Measurements from ENCODE around the gene TCF7L1. TPM values are rescaled to one million over a fixed set of nuclear protein-coding genes. Genes with fewer than 3 reads are reported as not detected.

Gene TCF7L1
- total and polyA plus RNA-seq, 2 donors (not counting 3 experiments of a cell fraction or from before 2014, with no cell fraction given), result 9.6 to 17.4 TPM

- Histone ChIP-seq H3K4me2 (ENCODE audit: insufficient read depth, low read length) (peak within 1 kb of the TSS; percentile 99), H3K9me1 (replicated peaks; ENCODE audit: control insufficient read depth, extremely low read depth, insufficient read depth, low read length) (no peaks in the 10 kb centered on the region), H3K9ac (replicated peaks; ENCODE audit: extremely low read depth, insufficient read depth, low read length) (peak within 1 kb of the TSS; percentile 98), H3K4me3 (replicated peaks in 1 of 3; ENCODE audit: insufficient read depth in 1 of 3, low read depth in 1 of 3, low read length in 3 of 3) (peak within 1 kb of the TSS; percentile 80 to 94 (median 82)), H3K27ac (ENCODE audit: insufficient read depth, low read depth, low read length) (peak within 1 kb of the TSS; percentile 86), H2AFZ (ENCODE audit: low read depth, low read length) (peak within 1 kb of the TSS; percentile 91), H3K36me3 (ENCODE audit: control insufficient read depth in 2 of 2, extremely low read depth in 1 of 2, insufficient read depth in 2 of 2, low read length in 2 of 2) (peaks cover 8 to 9% of the 10 kb centered on the region in 2 experiments), H3K27me3 (ENCODE audit: control insufficient read depth in 2 of 2, insufficient read depth in 2 of 2, low read length in 2 of 2) (no peaks in the 10 kb centered on the region), H4K20me1 (replicated peaks; ENCODE audit: control insufficient read depth, extremely low read depth, insufficient read depth, low read length) (peaks cover 4% of the 10 kb centered on the region), H3K9me3 (replicated peaks; ENCODE audit: control insufficient read depth, insufficient read depth, low read length) (no peaks in the 10 kb centered on the region), H3K79me2 (ENCODE audit: control insufficient read depth, insufficient read depth, low read length) (peaks cover 44% of the 10 kb centered on the region), H3K4me1 (ENCODE audit: control insufficient read depth, extremely low read depth, insufficient read depth, low read length) (peaks cover 29% of the 10 kb centered on the region)
- dilution Hi-C loops (cut with MboI; ENCODE audit: extremely low pct_ligation_motif_present, low sequenced_read_pairs) (no loop called here), intact Hi-C loops (cut with micrococcal nuclease) (loop anchor here (1.0 to 5.0 kb wide), 3 partner anchors 26 to 224 kb away; partner anchors contain the start of genes ELMOD3, MAT2A and RETSAT)
- CTCF ChIA-PET, result interaction anchor here (0.6 to 1.9 kb wide), 5 partner anchors 8 to 236 kb away, joined by 3 to 5 read pairs (median 3); partner anchors contain the start of genes ELMOD3 and RETSAT
- FAIRE-seq (peak; percentile 83), DNase-seq (ENCODE audit: low read depth, low spot score) (peak; percentile 91)
- POLR2A ChIA-PET, result interaction anchor here (0.7 to 1.5 kb wide), 5 partner anchors 26 to 288 kb away, joined by 6 to 8 read pairs (median 7); partner anchors contain the start of genes ELMOD3, MAT2A, RETSAT and USP39
- TSS peak; percentile 94 for BruUV-seq (replicated peaks)
- TF ChIP-seq POLR2A (IDR thresholded peaks at IDR 0.05; ENCODE audit: low read depth, low read length) (peak; percentile 99), CTCF (IDR thresholded peaks at IDR 0.05; ENCODE audit: extremely low read depth in 1 of 2, insufficient read depth in 1 of 2, low read depth in 1 of 2, low read length in 2 of 2) (no peak), GATA2 (IDR thresholded peaks at IDR 0.05; ENCODE audit: insufficient read depth, insufficient read length, low read depth, low read length) (no peak), POLR2AphosphoS5 (IDR thresholded peaks at IDR 0.05; ENCODE audit: insufficient read depth, low read depth, low read length) (peak; percentile 99)
These were observed 194.8 kb downstream of the TCF7L1 start, which contains the start of gene TGOLN2 for GRCh38 chr2:85327822-85328617. TSS of gene TGOLN2 (minus strand) at chr2:85327989. CDS start at chr2:85327962, 27 bp downstream.

All from endothelial cell of umbilical vein (primary cell).